ENCODE results near the gene PLEKHA7.

GRCh38 chr11:16811136-16812020, 202.8 kb downstream of the PLEKHA7 start:
- TF ChIP-seq CTCF (conservative IDR thresholded peaks at IDR 0.05; ENCODE audit: low read length), result no peak
- no peak for TF ChIP-seq EZH2phosphoT487 (IDR thresholded peaks at IDR 0.05; ENCODE audit: borderline replicate concordance, low read depth, low read length)
